Thyroid gland (tissue), 4 donors: ENCODE data around the gene ACAA1. TPM values are rescaled to one million over a fixed set of nuclear protein-coding genes. Genes with fewer than 3 reads are reported as not detected.

Source experiments
- DNase-seq, 2 donors: peaks; one replicate each; pipeline ENCODE4 v3.0.0-alpha.2; 2019
- H3K27ac ChIP-seq, 3 donors: fragments of 200-600 bp; sonication (generic); 1 replicate in 2 of 3; 2 replicates in 1 of 3; pipeline ENCODE4 v1.5.1; 2016 to 2019; ENCODE audit warnings: mild to moderate bottlenecking in 1 of 3, moderate library complexity in 1 of 3
- H3K27me3 ChIP-seq: fragments of 200-600 bp; sonication (generic); one replicate; pipeline ENCODE4 v1.5.1; 2019
- H3K36me3 ChIP-seq, 2 donors: fragments of 200-600 bp; sonication (generic); one replicate each; pipeline ENCODE4 v1.5.1; 2016 to 2019
- H3K4me1 ChIP-seq, 2 donors: fragments of 200-600 bp; sonication (generic); one replicate each; pipeline ENCODE4 v1.5.1; 2017 to 2019
- H3K4me3 ChIP-seq, 3 donors: fragments of 200-600 bp; sonication (generic); replicated peaks in 1 of 3; 1 replicate in 2 of 3; 2 replicates in 1 of 3; pipeline ENCODE4 v1.5.1; 2016; ENCODE audit warnings: mild to moderate bottlenecking in 1 of 3
- H3K9me3 ChIP-seq: fragments of 200-600 bp; sonication (generic); one replicate; pipeline ENCODE4 v1.5.1; 2017
- CTCF ChIP-seq, 6 experiments: fragments of 200-600 bp in 3 of 6; fragments of 450-650 bp in 3 of 6; sonication (generic) in 3 of 6; IDR thresholded peaks; one replicate each; pipeline ENCODE4 v1.5.1; 2016 to 2019; ENCODE audit warnings: antibody characterized with exemption in 6 of 6, mild to moderate bottlenecking in 2 of 6, inconsistent platforms in 1 of 6, moderate library complexity in 1 of 6
- POLR2A ChIP-seq, 2 donors: fragments of 450-650 bp; IDR thresholded peaks; one replicate each; pipeline ENCODE4 v1.6.1; 2017; ENCODE audit warnings: antibody characterized with exemption in 2 of 2, mild to moderate bottlenecking in 2 of 2, moderate library complexity in 1 of 2
- WGBS, 2 donors: methylation state at CpG; one replicate each; pipeline ENCODE4 v1.1.5; 2017; 5-methylcytosine and 5-hydroxymethylcytosine counted together
- intact Hi-C: fragments of 100-400 bp; cut with DNase I; formaldehyde crosslinking; loops from one replicate; pipeline ENCODE4 v1.15.1; 2023
- total RNA-seq, 4 donors: library from RNA; depleted of rRNA; stranded (reverse); fragments of >200 nt; gene quantifications; one replicate each; pipeline ENCODE4 v1.2.3, GENCODE V29; 2016

The ACAA1 gene
- total RNA-seq, 4 donors from 2014 or later = 63.3 to 86.1 (median 75.1) TPM

GRCh38 chr3:38169027-38169317 lies 32.0 kb upstream of the ACAA1 start:
- Histone ChIP-seq H3K36me3 (no peaks in the 10 kb centered on the region), H3K27ac (no peak overlapping the region), H3K4me3 (no peak overlapping the region), H3K27me3 (no peaks in the 10 kb centered on the region), H3K9me3 (no peaks in the 10 kb centered on the region), H3K4me1 (peaks cover 17 to 18% of the 10 kb centered on the region in 2 donors)
- intact Hi-C loops = no loop called here
- 86 to 95% methylated on average over 1 of the region's 1 CpG for WGBS, 2 donors
- TF ChIP-seq CTCF (IDR thresholded peaks at IDR 0.05) = no peak
- TF ChIP-seq POLR2A (IDR thresholded peaks at IDR 0.05) = no peak
- no peak for DNase-seq

GRCh38 chr3:38168151-38169026 lies 31.5 kb upstream of the ACAA1 start:
- H3K9me3 ChIP-seq = no peaks in the 10 kb centered on the region
- H3K27me3 ChIP-seq = no peaks in the 10 kb centered on the region
- H3K4me3 ChIP-seq = no peak overlapping the region
- no peak for DNase-seq
- H3K4me1 ChIP-seq = peaks cover 23 to 24% of the 10 kb centered on the region in 2 donors
- intact Hi-C loops = no loop called here
- H3K27ac ChIP-seq = no peak overlapping the region
- no peaks in the 10 kb centered on the region for H3K36me3 ChIP-seq
- TF ChIP-seq CTCF (IDR thresholded peaks at IDR 0.05) = no peak
- no peak for TF ChIP-seq POLR2A (IDR thresholded peaks at IDR 0.05)
- WGBS, 2 donors = 95 to 96% methylated on average over 4 of the region's 4 CpGs

- Histone ChIP-seq H3K4me1 (peaks cover 27 to 30% of the 10 kb centered on the region in 2 donors), H3K4me3 (no peak overlapping the region), H3K36me3 (no peaks in the 10 kb centered on the region), H3K27me3 (no peaks in the 10 kb centered on the region), H3K9me3 (no peaks in the 10 kb centered on the region), H3K27ac (no peak overlapping the region)
- TF ChIP-seq POLR2A (IDR thresholded peaks at IDR 0.05) (no peak), CTCF (IDR thresholded peaks at IDR 0.05) (no peak)
- DNase-seq = no peak
- intact Hi-C loops = no loop called here
- 86 to 90% methylated on average over 4 of the region's 4 CpGs for WGBS, 2 donors
These were observed 30.7 kb upstream of the ACAA1 start for GRCh38 chr3:38167591-38167990.

- Histone ChIP-seq H3K27ac (peak overlapping the region; percentile 96 to 97 (median 96)), H3K4me3 (peak overlapping the region; percentile 66 to 98 (median 89)), H3K9me3 (no peaks in the 10 kb centered on the region), H3K4me1 (peaks cover 27 to 30% of the 10 kb centered on the region in 2 donors), H3K27me3 (no peaks in the 10 kb centered on the region), H3K36me3 (no peaks in the 10 kb centered on the region)
- peak; percentile 62 to 69 for DNase-seq
- WGBS, 2 donors = 1 to 2% methylated on average over 29 to 35 of the region's 62 CpGs
- TF ChIP-seq CTCF (IDR thresholded peaks at IDR 0.05) = no peak
- TF ChIP-seq POLR2A (IDR thresholded peaks at IDR 0.05) = no peak
- intact Hi-C loops = no loop called here
These were observed 28.9 kb upstream of the ACAA1 start for GRCh38 chr3:38165722-38166387.
